NCI-H460 (cell line): ENCODE measurements around the gene CDH23. TPM values are rescaled to one million over a fixed set of nuclear protein-coding genes. Genes with fewer than 3 reads are reported as not detected.

Experiments used
- DNase-seq: peaks from one replicate; pipeline ENCODE4 v3.0.0-alpha.2; 2016; ENCODE audit warnings: low read depth; ENCODE audit errors: extremely low read depth
- total RNA-seq: library from RNA; depleted of rRNA; stranded (reverse); fragments of >200 nt; shearing (Covaris generic); gene quantifications from 2 replicates; pipeline ENCODE4 v1.2.3, GENCODE V29; 2014

The CDH23 gene
- total RNA-seq, 1 experiment from 2014 or later = under 0.01 TPM

DNA sequence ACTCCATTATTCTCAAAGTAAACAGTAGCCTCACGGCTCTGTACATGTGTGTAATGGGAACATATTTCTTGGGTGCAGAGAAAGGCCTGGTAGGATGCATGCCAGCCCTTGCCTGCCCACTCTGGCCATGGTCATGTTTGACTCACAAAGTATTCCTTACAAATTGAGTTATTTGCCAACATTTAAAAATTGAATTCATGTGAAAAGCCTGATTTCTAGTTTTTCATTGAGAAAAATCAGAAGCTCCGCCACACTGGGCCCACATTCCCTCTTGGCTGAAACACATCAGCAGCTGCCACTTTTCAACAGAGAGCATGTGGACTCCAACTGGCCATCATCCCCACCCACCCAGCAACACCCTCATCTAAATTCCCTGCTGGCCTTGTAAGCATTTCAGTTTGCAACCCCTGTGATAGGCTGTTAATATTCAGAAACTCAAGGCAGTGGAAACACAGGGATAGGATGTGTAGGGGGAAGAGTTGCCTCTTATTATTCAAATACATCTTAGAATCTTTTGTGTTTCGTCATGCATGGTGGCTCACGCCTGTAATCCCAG lies 40.9 kb downstream of the CDH23 start:
- DNase-seq = no peak

GRCh38 chr10:71438761-71439160 lies 42.0 kb downstream of the CDH23 start:
- no peak for DNase-seq

DNA sequence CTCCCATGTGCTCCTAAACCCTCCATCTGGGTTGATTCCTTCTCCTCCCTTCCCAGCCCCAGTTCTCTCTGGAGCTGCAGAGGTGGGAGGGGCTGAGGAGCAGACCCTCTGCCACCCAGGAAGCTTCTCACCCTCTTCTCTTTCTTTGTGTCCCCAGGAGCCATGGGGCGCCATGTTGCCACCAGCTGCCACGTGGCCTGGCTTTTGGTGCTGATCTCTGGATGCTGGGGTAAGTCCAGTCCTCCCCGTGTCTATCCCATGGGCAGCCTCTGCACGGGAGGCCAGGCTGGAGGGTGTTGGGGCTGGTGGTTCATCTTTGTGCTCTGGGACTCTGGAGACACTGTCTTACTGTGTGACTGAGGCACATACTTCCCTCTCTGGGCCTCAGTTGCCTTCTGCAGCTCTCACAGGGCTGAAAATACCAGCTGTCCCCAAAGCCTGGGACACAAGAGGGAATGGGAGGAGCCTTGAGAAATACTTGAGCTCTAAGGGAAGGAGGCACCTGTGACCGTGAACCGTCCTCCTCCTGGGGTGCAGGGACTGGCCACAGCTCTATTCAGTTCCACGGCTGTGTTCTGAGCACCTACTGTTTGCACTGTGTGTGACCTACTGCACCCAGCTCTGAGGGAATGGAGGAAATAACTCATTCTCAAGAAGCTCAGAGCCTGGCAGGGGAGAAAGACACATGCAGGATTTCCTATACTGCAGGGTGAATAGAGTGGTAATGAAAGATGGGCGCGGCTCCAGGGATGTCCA lies 43.1 kb downstream of the CDH23 start:
- no peak for DNase-seq

GRCh38 chr10:71440506-71441035 lies 43.9 kb downstream of the CDH23 start:
- DNase-seq = no peak

DNA sequence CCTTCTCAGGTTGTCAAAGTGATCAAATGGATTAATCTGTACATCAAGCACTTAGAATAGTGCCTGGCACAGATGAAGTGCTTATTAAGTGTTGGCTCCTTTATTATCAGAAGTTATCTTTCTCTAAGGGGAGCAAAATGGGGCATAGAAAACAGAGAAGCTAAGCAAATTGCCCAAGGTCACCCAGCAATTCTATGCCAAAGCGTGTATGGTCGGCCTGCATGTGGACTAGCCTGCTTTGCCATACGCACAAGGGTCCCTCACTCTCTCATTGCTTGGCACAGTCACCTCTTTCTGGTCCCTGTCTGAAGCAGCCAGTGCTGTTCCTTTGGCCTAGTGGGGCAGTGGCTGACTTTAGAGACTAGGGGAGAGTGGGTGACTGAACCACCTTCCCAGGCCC lies 45.3 kb downstream of the CDH23 start:
- DNase-seq = no peak

DNA sequence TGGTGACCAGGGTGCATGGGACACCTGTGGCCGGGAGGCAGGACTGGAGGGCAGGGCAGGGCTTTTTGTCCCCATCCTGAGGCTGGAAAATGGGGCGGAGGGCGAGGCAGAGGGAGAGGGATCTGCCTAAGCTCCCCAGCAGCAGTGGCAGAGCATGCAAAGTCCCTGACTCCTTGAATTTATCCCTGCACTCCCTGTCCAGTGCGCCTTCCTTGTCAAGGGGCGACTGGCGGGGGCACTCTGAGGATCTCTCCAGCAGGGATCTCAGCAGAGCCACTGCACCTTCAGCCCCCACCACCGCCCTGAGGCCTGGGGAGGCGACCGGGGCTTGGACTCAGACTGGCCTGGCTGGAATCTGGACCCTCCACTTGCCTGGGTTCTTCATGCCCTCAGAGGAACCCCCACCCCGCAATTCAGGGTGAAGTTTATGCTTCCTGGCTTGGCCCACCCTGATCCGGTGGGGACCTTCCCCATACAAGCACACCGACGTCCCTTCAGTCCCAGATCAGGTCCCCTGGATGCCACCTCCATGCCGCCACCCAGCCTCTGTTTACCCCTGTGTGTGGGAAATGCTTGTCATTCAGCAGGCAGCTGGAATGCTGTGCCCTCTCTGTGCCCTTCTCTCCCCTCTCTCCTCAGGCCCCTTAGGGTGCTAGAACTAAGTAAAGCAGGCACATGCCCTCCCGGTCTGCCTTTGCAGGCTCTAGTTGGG lies 46.3 kb downstream of the CDH23 start:
- no peak for DNase-seq

DNA sequence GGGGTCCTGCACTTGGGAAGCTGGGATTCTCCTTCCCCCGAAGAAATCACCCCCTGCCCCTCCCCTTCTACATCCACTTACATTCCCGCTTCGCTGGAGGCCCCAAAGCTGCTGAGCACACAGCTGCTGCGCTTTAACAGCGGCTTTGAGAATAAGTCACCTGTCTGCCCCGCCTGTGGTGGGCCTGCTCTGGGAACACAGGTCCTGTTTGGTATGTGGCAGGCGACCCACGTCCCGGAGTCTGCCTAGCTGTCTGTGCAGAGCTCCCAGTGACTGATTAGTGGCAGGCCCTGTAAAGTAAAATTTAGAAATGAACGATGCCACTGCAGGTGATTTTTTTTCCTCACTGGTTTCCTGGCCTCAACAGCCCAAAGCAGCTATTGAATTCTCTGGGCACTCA lies 47.0 kb downstream of the CDH23 start:
- DNase-seq = no peak

DNA sequence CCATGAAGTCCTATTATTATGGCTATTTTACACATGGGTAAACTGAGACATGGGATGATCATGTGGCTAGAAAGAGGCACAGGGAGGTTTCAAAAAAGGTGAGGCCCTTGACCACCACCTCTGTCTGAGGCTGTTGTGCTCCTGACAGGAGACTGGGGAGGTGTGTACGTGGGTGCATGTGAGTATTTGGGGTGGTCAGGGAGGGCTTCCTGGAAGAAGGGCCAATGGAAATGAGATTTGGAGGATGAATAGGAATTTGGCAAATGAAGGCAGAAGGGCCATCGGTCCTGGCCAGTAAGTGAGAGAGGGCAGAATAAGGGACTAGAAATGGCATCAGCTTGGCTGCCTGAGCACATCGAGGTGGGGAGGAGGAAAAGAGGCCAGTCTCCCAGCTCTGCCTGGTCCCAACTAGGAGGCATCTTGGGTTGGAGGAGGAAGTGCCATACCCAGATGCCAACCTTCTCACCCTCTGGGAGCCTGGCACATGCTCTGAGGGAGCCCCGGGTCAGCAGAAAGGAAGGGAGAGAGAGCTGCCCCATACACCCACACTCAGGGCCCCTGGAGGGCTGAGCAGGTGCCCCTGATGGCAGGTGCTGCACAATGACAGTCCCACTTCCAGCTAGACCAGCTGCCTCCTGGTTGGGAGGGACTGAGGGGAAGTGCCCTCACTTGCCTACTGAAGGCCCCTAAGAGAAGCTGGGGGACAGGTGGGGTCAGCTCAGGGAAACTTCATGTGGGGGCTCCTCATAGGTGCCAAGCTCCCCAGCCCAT lies 47.7 kb downstream of the CDH23 start:
- DNase-seq = no peak

DNA sequence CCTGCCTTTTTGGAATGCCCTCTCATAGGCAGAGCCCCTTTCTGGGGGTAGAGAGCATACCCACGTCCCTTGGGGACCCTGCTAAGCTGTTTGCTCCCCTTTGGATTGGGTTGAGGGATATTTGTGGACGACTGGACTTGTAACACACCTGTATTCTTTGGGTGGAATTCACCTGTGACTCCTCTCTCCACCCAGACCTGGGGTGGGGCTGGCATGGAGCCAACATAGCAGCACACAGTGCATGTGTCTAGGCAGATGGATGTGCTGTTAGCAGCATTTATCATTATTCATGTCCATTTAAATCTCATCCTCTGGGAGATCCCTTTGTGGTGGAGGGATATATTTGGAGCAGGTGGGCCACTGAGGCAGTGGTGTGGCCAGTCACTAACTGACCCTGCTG lies 51.0 kb downstream of the CDH23 start:
- DNase-seq = no peak

- no peak for DNase-seq
These were observed 51.4 kb downstream of the CDH23 start for GRCh38 chr10:71448146-71448545.

- no peak for DNase-seq
These were observed 52.3 kb downstream of the CDH23 start for GRCh38 chr10:71449026-71449425.

DNA sequence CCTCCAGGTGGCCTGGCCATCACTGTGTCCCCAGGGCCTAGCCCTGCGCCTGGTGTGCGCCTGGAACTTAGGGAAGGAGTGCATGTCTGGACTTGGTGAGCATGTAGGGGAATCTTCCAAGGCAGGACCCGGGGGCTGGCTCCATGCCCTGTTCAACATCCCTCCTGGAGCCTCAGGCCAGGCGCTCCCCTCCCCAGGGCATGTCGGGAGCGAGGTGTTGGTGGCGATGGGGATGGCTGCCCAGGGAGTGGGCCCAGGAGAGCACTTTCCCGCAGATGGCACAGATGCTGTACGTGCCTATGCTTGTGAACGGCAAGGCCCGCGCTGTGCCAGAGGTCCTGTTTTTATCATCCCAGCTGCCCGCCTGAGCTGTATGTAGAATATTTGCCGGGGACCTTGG lies 55.0 kb downstream of the CDH23 start:
- no peak for DNase-seq

DNA sequence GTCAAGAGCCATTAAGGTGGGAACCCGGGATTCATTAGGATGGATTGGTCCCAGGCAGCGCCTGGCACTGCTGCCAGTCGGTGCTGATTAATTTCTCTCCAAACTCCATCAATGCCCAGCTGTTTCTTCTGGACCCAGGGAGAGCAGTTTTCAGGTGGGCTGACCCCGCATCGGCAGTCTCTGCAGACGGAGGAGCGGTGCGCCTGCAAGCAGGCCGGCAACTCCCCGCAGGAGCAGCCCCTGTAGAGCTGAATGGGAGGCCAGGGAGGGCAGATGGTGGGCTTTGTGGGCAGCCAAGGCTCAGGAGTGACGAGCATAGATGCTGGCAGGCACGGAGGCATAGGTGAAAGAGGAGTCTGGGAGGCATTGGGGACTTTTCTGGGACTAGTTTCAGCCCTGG lies 56.5 kb downstream of the CDH23 start:
- no peak for DNase-seq

DNA sequence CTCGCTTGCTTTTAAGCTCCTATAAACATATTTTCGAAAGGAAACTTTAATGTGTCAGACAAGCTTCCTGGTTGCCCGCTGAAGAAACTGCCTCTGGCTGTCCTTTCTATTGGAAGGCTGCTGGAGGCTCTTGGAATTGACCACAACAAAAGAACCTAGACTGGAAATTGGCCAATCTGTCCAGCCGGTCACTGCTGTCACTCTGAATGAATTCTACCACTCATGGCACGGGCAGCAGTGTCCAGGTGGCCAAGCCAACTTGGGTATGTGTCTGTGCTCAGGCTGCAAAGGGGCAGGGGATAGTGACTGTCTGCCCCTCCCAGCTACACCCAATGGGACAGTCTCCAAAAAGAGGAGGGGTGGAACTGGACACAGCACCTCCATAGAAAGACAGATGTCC lies 57.6 kb downstream of the CDH23 start:
- no peak for DNase-seq

GRCh38 chr10:71455035-71455434 lies 58.3 kb downstream of the CDH23 start:
- no peak for DNase-seq

GRCh38 chr10:71456631-71457030 lies 59.9 kb downstream of the CDH23 start:
- no peak for DNase-seq

- no peak for DNase-seq
These were observed 61.2 kb downstream of the CDH23 start for GRCh38 chr10:71457908-71458307.

- no peak for DNase-seq
These were observed 61.7 kb downstream of the CDH23 start for GRCh38 chr10:71458387-71458786.

DNA sequence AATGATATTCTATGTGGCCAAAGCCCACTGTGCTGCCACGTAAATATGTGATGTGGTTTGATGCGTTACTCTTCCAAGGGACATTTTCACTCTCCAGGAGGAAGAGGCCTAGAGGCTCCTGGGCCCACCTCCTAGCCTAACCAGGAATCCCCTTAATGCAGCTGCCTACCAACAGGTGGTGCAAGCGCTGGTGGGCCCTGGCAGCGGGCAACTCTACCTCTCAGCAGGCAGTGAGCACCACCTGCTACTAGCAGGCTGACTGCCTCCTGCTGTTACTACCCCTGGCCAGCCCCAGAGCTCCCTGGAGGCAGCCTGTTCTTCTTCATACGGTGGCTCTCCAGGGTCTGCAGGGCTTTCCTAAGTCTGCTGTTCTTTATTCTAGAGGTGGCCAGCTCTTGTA lies 62.8 kb downstream of the CDH23 start:
- DNase-seq = no peak

DNA sequence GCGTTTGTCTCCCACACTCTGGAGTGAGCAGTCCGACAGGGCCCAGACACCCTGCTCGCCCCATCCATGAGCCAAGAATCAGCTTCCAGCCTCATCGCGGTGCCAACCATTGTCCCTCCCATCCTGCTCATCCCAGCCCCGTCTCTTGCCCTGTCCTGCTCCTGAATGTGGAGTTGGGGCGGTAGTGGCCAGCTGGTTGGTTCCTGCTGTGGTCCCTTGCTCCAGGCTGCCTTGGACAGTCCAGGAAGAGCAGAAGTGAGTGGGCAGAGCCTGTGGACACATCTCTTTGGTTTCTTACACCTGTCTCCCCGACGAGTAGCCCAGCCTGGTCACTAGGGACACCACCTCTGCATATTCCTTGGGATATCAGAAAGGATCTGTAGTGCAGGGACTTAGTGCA lies 63.9 kb downstream of the CDH23 start:
- no peak for DNase-seq

- no peak for DNase-seq
These were observed 64.7 kb downstream of the CDH23 start for GRCh38 chr10:71461457-71461856.
